HG03571 (cell line): Measurements from ENCODE around the gene ATP4B.

Source experiments
- ATAC-seq: cut with Tn5 transposase; IDR thresholded peaks from one replicate; pipeline ENCODE4 v1.9.1; 2021; ENCODE audit not compliant: unreplicated experiment

ATP4B gene

GRCh38 chr13:113657851-113658741, at the start of gene ATP4B:
ATP4B (minus strand) TSS chr13:113658198; CDS start chr13:113658144, 54 bp downstream.
- ATAC-seq = no peak

GRCh38 chr13:113672002-113672651, 14.1 kb upstream of the ATP4B start:
- no peak for ATAC-seq

GRCh38 chr13:113671066-113672001, 13.3 kb upstream of the ATP4B start:
- no peak for ATAC-seq

- ATAC-seq = no peak
Observed at GRCh38 chr13:113670541-113670940, 12.5 kb upstream of the ATP4B start.

- ATAC-seq = no peak
Observed at GRCh38 chr13:113669755-113670341, 11.8 kb upstream of the ATP4B start.

- ATAC-seq = no peak
Observed at GRCh38 chr13:113669231-113669754, 11.3 kb upstream of the ATP4B start.

- ATAC-seq = no peak
Observed at GRCh38 chr13:113668491-113668971, 10.5 kb upstream of the ATP4B start.

- no peak for ATAC-seq
Observed at GRCh38 chr13:113667771-113668490, 9.9 kb upstream of the ATP4B start.

GRCh38 chr13:113666951-113667701, 9.1 kb upstream of the ATP4B start, which contains the start of gene GRK1:
GRK1 (plus strand) TSS chr13:113667219; CDS start chr13:113667387, 168 bp downstream.
- ATAC-seq = no peak

- ATAC-seq = no peak
Observed at GRCh38 chr13:113666329-113666670, 8.3 kb upstream of the ATP4B start.

- ATAC-seq = no peak
Observed at GRCh38 chr13:113665597-113666328, 7.8 kb upstream of the ATP4B start.

GRCh38 chr13:113664751-113665596, 7.0 kb upstream of the ATP4B start:
- ATAC-seq = no peak

- no peak for ATAC-seq
Observed at GRCh38 chr13:113663934-113664333, 5.9 kb upstream of the ATP4B start.

GRCh38 chr13:113661509-113661908, 3.5 kb upstream of the ATP4B start:
- no peak for ATAC-seq

GRCh38 chr13:113660066-113660465, 2.1 kb upstream of the ATP4B start:
- no peak for ATAC-seq

- ATAC-seq = no peak
Observed at GRCh38 chr13:113659337-113659736, 1.3 kb upstream of the ATP4B start.

GRCh38 chr13:113658836-113659235, 838 bp upstream of the ATP4B start:
- ATAC-seq = no peak
